Liver (tissue), 3 donors: ENCODE results near the gene PTPN23.

Source experiments
- FOXA1 ChIP-seq: IDR thresholded peaks from 2 replicates; pipeline ENCODE4 v1.6.1; 2016; ENCODE audit warnings: antibody characterized with exemption
- FOXA2 ChIP-seq: IDR thresholded peaks from 2 replicates; pipeline ENCODE4 v1.6.1; 2016; ENCODE audit warnings: antibody characterized with exemption
- HNF4A ChIP-seq, 2 donors: conservative IDR thresholded peaks; 2 replicates each; pipeline ENCODE4 v1.6.1; 2016; ENCODE audit warnings: antibody characterized with exemption in 2 of 2, mild to moderate bottlenecking in 2 of 2
- JUND ChIP-seq, 2 donors: IDR thresholded peaks; 2 replicates each; pipeline ENCODE4 v1.6.1; 2016; ENCODE audit warnings: antibody characterized with exemption in 2 of 2
- RAD21 ChIP-seq, 2 donors: IDR thresholded peaks; 2 replicates each; pipeline ENCODE4 v1.6.1; 2016; ENCODE audit warnings: antibody characterized with exemption in 2 of 2, mild to moderate bottlenecking in 2 of 2
- SP1 ChIP-seq: IDR thresholded peaks from 2 replicates; pipeline ENCODE4 v1.6.1; 2018; ENCODE audit warnings: antibody characterized with exemption, mild to moderate bottlenecking
- TAF1 ChIP-seq: conservative IDR thresholded peaks from 2 replicates; pipeline ENCODE4 v1.6.1; 2016; ENCODE audit warnings: antibody characterized with exemption, mild to moderate bottlenecking
- YY1 ChIP-seq: IDR thresholded peaks from 2 replicates; pipeline ENCODE4 v1.6.1; 2016; ENCODE audit warnings: antibody characterized with exemption, mild to moderate bottlenecking
- TF ChIP-seq, protein P1 (sequence below): fragments of 150-350 bp; IDR thresholded peaks from 2 replicates; pipeline ENCODE4 v1.5.1; 2017; ENCODE audit warnings: improper control_type of control experiment, low read depth, low read length; ENCODE audit not compliant: missing input control
- TF ChIP-seq, protein P2 (sequence below): IDR thresholded peaks from 2 replicates; pipeline ENCODE4 v1.6.1; 2016; ENCODE audit warnings: antibody characterized with exemption
- TF ChIP-seq, protein P3 (sequence below): IDR thresholded peaks from 2 replicates; pipeline ENCODE4 v1.6.1; 2016; ENCODE audit warnings: antibody characterized with exemption, mild to moderate bottlenecking
- TF ChIP-seq, protein P4 (sequence below): IDR thresholded peaks from 2 replicates; pipeline ENCODE4 v1.6.1; 2016; ENCODE audit warnings: antibody characterized with exemption
- donor health status: healthy.
- donor health status: healthy.

DNA sequence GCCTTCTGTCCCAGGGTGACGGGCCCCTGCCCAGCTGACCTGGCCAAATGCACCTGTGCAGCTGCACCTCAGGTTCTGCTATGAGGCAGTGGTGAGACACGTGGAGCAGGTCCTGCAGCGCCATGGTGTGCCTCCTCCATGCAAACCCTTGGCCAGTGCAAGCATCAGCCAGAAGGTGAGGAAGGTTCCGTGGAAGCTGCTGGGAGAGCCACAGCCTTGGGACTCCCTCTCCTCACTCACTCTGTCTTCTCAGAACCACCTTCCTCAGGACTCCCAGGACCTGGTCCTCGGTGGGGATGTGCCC, 31.6 kb downstream of the PTPN23 start:
- TF ChIP-seq HNF4A (conservative IDR thresholded peaks at IDR 0.05) (no peak), JUND (IDR thresholded peaks at IDR 0.05) (no peak), FOXA2 (no peak), TAF1 (no peak), YY1 (no peak), SP1 (no peak), RAD21 (IDR thresholded peaks at IDR 0.05) (no peak), FOXA1 (no peak)
- TF ChIP-seq, protein P1, sequence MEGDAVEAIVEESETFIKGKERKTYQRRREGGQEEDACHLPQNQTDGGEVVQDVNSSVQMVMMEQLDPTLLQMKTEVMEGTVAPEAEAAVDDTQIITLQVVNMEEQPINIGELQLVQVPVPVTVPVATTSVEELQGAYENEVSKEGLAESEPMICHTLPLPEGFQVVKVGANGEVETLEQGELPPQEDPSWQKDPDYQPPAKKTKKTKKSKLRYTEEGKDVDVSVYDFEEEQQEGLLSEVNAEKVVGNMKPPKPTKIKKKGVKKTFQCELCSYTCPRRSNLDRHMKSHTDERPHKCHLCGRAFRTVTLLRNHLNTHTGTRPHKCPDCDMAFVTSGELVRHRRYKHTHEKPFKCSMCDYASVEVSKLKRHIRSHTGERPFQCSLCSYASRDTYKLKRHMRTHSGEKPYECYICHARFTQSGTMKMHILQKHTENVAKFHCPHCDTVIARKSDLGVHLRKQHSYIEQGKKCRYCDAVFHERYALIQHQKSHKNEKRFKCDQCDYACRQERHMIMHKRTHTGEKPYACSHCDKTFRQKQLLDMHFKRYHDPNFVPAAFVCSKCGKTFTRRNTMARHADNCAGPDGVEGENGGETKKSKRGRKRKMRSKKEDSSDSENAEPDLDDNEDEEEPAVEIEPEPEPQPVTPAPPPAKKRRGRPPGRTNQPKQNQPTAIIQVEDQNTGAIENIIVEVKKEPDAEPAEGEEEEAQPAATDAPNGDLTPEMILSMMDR = no peak
- TF ChIP-seq, protein P2, sequence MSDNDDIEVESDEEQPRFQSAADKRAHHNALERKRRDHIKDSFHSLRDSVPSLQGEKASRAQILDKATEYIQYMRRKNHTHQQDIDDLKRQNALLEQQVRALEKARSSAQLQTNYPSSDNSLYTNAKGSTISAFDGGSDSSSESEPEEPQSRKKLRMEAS = no peak
- TF ChIP-seq, protein P3, sequence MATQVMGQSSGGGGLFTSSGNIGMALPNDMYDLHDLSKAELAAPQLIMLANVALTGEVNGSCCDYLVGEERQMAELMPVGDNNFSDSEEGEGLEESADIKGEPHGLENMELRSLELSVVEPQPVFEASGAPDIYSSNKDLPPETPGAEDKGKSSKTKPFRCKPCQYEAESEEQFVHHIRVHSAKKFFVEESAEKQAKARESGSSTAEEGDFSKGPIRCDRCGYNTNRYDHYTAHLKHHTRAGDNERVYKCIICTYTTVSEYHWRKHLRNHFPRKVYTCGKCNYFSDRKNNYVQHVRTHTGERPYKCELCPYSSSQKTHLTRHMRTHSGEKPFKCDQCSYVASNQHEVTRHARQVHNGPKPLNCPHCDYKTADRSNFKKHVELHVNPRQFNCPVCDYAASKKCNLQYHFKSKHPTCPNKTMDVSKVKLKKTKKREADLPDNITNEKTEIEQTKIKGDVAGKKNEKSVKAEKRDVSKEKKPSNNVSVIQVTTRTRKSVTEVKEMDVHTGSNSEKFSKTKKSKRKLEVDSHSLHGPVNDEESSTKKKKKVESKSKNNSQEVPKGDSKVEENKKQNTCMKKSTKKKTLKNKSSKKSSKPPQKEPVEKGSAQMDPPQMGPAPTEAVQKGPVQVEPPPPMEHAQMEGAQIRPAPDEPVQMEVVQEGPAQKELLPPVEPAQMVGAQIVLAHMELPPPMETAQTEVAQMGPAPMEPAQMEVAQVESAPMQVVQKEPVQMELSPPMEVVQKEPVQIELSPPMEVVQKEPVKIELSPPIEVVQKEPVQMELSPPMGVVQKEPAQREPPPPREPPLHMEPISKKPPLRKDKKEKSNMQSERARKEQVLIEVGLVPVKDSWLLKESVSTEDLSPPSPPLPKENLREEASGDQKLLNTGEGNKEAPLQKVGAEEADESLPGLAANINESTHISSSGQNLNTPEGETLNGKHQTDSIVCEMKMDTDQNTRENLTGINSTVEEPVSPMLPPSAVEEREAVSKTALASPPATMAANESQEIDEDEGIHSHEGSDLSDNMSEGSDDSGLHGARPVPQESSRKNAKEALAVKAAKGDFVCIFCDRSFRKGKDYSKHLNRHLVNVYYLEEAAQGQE = no peak
- TF ChIP-seq, protein P4, sequence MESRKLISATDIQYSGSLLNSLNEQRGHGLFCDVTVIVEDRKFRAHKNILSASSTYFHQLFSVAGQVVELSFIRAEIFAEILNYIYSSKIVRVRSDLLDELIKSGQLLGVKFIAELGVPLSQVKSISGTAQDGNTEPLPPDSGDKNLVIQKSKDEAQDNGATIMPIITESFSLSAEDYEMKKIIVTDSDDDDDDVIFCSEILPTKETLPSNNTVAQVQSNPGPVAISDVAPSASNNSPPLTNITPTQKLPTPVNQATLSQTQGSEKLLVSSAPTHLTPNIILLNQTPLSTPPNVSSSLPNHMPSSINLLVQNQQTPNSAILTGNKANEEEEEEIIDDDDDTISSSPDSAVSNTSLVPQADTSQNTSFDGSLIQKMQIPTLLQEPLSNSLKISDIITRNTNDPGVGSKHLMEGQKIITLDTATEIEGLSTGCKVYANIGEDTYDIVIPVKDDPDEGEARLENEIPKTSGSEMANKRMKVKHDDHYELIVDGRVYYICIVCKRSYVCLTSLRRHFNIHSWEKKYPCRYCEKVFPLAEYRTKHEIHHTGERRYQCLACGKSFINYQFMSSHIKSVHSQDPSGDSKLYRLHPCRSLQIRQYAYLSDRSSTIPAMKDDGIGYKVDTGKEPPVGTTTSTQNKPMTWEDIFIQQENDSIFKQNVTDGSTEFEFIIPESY = no peak
